BLaER1 (cell line): Measurements from ENCODE around the gene GALNTL6.
"Not testable (repeated sequence)": the region's sequence is repeated elsewhere in the genome, so short reads cannot be mapped to it uniquely, and the experiment has no call there.

ENCODE experiments used
- H3K27ac ChIP-seq: shearing (Covaris generic); formaldehyde crosslinking; 2 replicates; pipeline ENCODE4 v1.8.1; 2022
- H3K27me3 ChIP-seq: shearing (Covaris generic); formaldehyde crosslinking; 2 replicates; pipeline ENCODE4 v1.8.1; 2022
- H3K36me3 ChIP-seq: shearing (Covaris generic); formaldehyde crosslinking; 2 replicates; pipeline ENCODE4 v1.8.1; 2022
- H3K4me1 ChIP-seq: shearing (Covaris generic); formaldehyde crosslinking; 2 replicates; pipeline ENCODE4 v1.8.1; 2022
- H3K4me2 ChIP-seq: shearing (Covaris generic); formaldehyde crosslinking; 2 replicates; pipeline ENCODE4 v1.8.1; 2022
- H3K4me3 ChIP-seq: shearing (Covaris generic); formaldehyde crosslinking; 2 replicates; pipeline ENCODE4 v1.8.1; 2022
- H3K9ac ChIP-seq: shearing (Covaris generic); formaldehyde crosslinking; 2 replicates; pipeline ENCODE4 v1.8.1; 2022
- H3K9me3 ChIP-seq: shearing (Covaris generic); formaldehyde crosslinking; 2 replicates; pipeline ENCODE4 v1.8.1; 2022
- H4K20me1 ChIP-seq: shearing (Covaris generic); formaldehyde crosslinking; 2 replicates; pipeline ENCODE4 v1.8.1; 2022
- Cebpa-rat ChIP-seq: shearing (Covaris generic); IDR thresholded peaks from 2 replicates; pipeline ENCODE4 v1.8.1; 2022

The GALNTL6 gene

GRCh38 chr4:172887959-172888358, 1074.8 kb downstream of the GALNTL6 start:
- H3K27ac ChIP-seq, result no peak overlapping the region
- H3K4me1 ChIP-seq, result no peaks in the 10 kb centered on the region
- no peak overlapping the region for H3K4me2 ChIP-seq
- no peaks in the 10 kb centered on the region for H3K27me3 ChIP-seq
- no peaks in the 10 kb centered on the region for H3K9me3 ChIP-seq
- H4K20me1 ChIP-seq, result no peaks in the 10 kb centered on the region
- no peak for TF ChIP-seq Cebpa-rat
- no peak overlapping the region for H3K4me3 ChIP-seq
- H3K9ac ChIP-seq, result no peak overlapping the region
- no peaks in the 10 kb centered on the region for H3K36me3 ChIP-seq

GRCh38 chr4:172892300-172892699, 1079.1 kb downstream of the GALNTL6 start:
- no peak for TF ChIP-seq Cebpa-rat
- no peaks in the 10 kb centered on the region for H4K20me1 ChIP-seq
- H3K4me1 ChIP-seq, result no peaks in the 10 kb centered on the region
- no peak overlapping the region for H3K4me2 ChIP-seq
- H3K36me3 ChIP-seq, result no peaks in the 10 kb centered on the region
- H3K27me3 ChIP-seq, result no peaks in the 10 kb centered on the region
- H3K27ac ChIP-seq, result no peak overlapping the region
- H3K9ac ChIP-seq, result no peak overlapping the region
- H3K4me3 ChIP-seq, result no peak overlapping the region
- peaks cover 21% of the 10 kb centered on the region for H3K9me3 ChIP-seq

GRCh38 chr4:172895699-172896098, 1082.5 kb downstream of the GALNTL6 start:
- Histone ChIP-seq H3K9me3 (peaks cover 24% of the 10 kb centered on the region), H3K27me3 (no peaks in the 10 kb centered on the region), H3K9ac (no peak overlapping the region), H4K20me1 (no peaks in the 10 kb centered on the region), H3K36me3 (no peaks in the 10 kb centered on the region), H3K4me2 (no peak overlapping the region), H3K4me3 (no peak overlapping the region), H3K27ac (no peak overlapping the region), H3K4me1 (no peaks in the 10 kb centered on the region)
- TF ChIP-seq Cebpa-rat, result no peak

GRCh38 chr4:172897046-172897445, 1083.8 kb downstream of the GALNTL6 start:
- H3K36me3 ChIP-seq, result no peaks in the 10 kb centered on the region
- no peak overlapping the region for H3K4me2 ChIP-seq
- peaks cover 24% of the 10 kb centered on the region for H3K9me3 ChIP-seq
- no peak overlapping the region for H3K4me3 ChIP-seq
- no peak overlapping the region for H3K27ac ChIP-seq
- H3K27me3 ChIP-seq, result no peaks in the 10 kb centered on the region
- H4K20me1 ChIP-seq, result no peaks in the 10 kb centered on the region
- TF ChIP-seq Cebpa-rat, result no peak
- no peak overlapping the region for H3K9ac ChIP-seq
- H3K4me1 ChIP-seq, result no peaks in the 10 kb centered on the region

- Histone ChIP-seq H3K9ac (no peak overlapping the region), H3K4me3 (no peak overlapping the region), H3K9me3 (peaks cover 24% of the 10 kb centered on the region), H3K27ac (no peak overlapping the region), H3K27me3 (no peaks in the 10 kb centered on the region), H3K4me1 (no peaks in the 10 kb centered on the region), H3K36me3 (no peaks in the 10 kb centered on the region), H3K4me2 (no peak overlapping the region), H4K20me1 (no peaks in the 10 kb centered on the region)
- no peak for TF ChIP-seq Cebpa-rat
Measured at GRCh38 chr4:172898715-172899114, 1085.5 kb downstream of the GALNTL6 start.

GRCh38 chr4:172899861-172900260, 1086.7 kb downstream of the GALNTL6 start:
- peaks cover 5% of the 10 kb centered on the region for H3K4me1 ChIP-seq
- H3K4me3 ChIP-seq, result no peak overlapping the region
- no peak for TF ChIP-seq Cebpa-rat
- no peaks in the 10 kb centered on the region for H3K27me3 ChIP-seq
- peaks cover 24% of the 10 kb centered on the region for H3K9me3 ChIP-seq
- no peak overlapping the region for H3K27ac ChIP-seq
- no peak overlapping the region for H3K4me2 ChIP-seq
- H4K20me1 ChIP-seq, result no peaks in the 10 kb centered on the region
- no peaks in the 10 kb centered on the region for H3K36me3 ChIP-seq
- no peak overlapping the region for H3K9ac ChIP-seq

GRCh38 chr4:172900900-172901299, 1087.7 kb downstream of the GALNTL6 start:
- no peak for TF ChIP-seq Cebpa-rat

GRCh38 chr4:172912468-172912867, 1099.3 kb downstream of the GALNTL6 start:
- H3K4me2 ChIP-seq, H3K4me3 ChIP-seq, H4K20me1 ChIP-seq, H3K9me3 ChIP-seq, H3K4me1 ChIP-seq, H3K36me3 ChIP-seq, H3K27ac ChIP-seq, H3K27me3 ChIP-seq, H3K9ac ChIP-seq: not testable (repeated sequence)

More at GRCh38 chr4:172900900-172901299, 1087.7 kb downstream of the GALNTL6 start:
- H3K27ac ChIP-seq, result no peak overlapping the region
- peaks cover 5% of the 10 kb centered on the region for H3K4me1 ChIP-seq
- peaks cover 17% of the 10 kb centered on the region for H3K9me3 ChIP-seq
- no peaks in the 10 kb centered on the region for H3K27me3 ChIP-seq
- H3K4me3 ChIP-seq, result no peak overlapping the region
- no peak overlapping the region for H3K9ac ChIP-seq
- no peaks in the 10 kb centered on the region for H3K36me3 ChIP-seq
- no peaks in the 10 kb centered on the region for H4K20me1 ChIP-seq
- no peak overlapping the region for H3K4me2 ChIP-seq

- H3K27me3 ChIP-seq, H3K4me1 ChIP-seq, H3K4me2 ChIP-seq, H3K27ac ChIP-seq, H3K9me3 ChIP-seq, H3K9ac ChIP-seq, H3K4me3 ChIP-seq, H4K20me1 ChIP-seq, H3K36me3 ChIP-seq: not testable (repeated sequence)
Measured at GRCh38 chr4:172917403-172917802, 1104.2 kb downstream of the GALNTL6 start.

- no peak for TF ChIP-seq Cebpa-rat
- Histone ChIP-seq H3K27ac (no peak overlapping the region), H3K9me3 (peaks cover 3% of the 10 kb centered on the region; the same call in 1 of the 2 replicates), H3K4me3 (no peak overlapping the region), H3K36me3 (no peaks in the 10 kb centered on the region), H3K4me2 (no peak overlapping the region), H3K27me3 (no peaks in the 10 kb centered on the region), H3K9ac (no peak overlapping the region), H4K20me1 (no peaks in the 10 kb centered on the region), H3K4me1 (no peaks in the 10 kb centered on the region)
Measured at GRCh38 chr4:172919269-172919668, 1106.1 kb downstream of the GALNTL6 start.

GRCh38 chr4:172927096-172927814, 1114.1 kb downstream of the GALNTL6 start:
- H3K4me3 ChIP-seq, result no peak overlapping the region
- H3K4me2 ChIP-seq, result no peak overlapping the region
- H3K27ac ChIP-seq, result no peak overlapping the region
- TF ChIP-seq Cebpa-rat, result no peak
- H3K36me3 ChIP-seq, result no peaks in the 10 kb centered on the region
- H3K9me3 ChIP-seq, result no peaks in the 10 kb centered on the region
- H3K27me3 ChIP-seq, result no peaks in the 10 kb centered on the region
- H3K9ac ChIP-seq, result no peak overlapping the region
- no peaks in the 10 kb centered on the region for H4K20me1 ChIP-seq
- H3K4me1 ChIP-seq, result no peaks in the 10 kb centered on the region
